ENCODE results near the gene ALDH7A1. TPM values are rescaled to one million over a fixed set of nuclear protein-coding genes. Genes with fewer than 3 reads are reported as not detected.
A peak's percentile ranks its signal among the peaks of the same experiment; 100 is the strongest.
"Not testable (repeated sequence)": the region's sequence is repeated elsewhere in the genome, so short reads cannot be mapped to it uniquely, and the experiment has no call there.

Gene ALDH7A1
- total RNA-seq, 1 experiment from 2014 or later: 31.5 TPM

- no peak for DNase-seq (ENCODE audit: low spot score)
Measured at GRCh38 chr5:126535856-126536545, 59.0 kb downstream of the ALDH7A1 start.

- DNase-seq (ENCODE audit: low spot score): no peak
Measured at GRCh38 chr5:126534553-126534952, 60.5 kb downstream of the ALDH7A1 start.

- no peak for DNase-seq (ENCODE audit: low spot score)
Measured at GRCh38 chr5:126531543-126532120, 63.4 kb downstream of the ALDH7A1 start.

DNA sequence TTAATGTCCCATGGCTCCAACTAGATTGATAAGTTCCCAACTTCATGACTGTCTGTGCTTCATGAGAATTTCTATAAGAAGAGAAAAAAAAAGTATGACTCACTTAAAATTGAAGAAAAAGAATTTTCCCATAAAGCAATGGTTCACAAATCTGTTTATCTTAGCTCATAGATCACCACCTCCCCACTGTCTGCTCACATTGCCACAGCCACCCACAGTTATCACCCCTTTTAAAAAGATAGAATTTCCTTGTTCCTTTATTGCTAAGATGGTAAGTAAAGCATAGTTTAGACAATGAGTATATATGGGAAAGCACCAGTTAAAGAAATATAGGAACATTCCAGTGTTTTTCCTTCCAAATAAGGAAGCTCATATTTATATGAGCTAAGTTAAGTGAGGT lies 67.1 kb downstream of the ALDH7A1 start:
- no peak for DNase-seq (ENCODE audit: low spot score)

- DNase-seq (ENCODE audit: low spot score): no peak
Measured at GRCh38 chr5:126527158-126527557, 67.9 kb downstream of the ALDH7A1 start.

GRCh38 chr5:126526493-126526892 lies 68.5 kb downstream of the ALDH7A1 start:
- no peak for DNase-seq (ENCODE audit: low spot score)

DNA sequence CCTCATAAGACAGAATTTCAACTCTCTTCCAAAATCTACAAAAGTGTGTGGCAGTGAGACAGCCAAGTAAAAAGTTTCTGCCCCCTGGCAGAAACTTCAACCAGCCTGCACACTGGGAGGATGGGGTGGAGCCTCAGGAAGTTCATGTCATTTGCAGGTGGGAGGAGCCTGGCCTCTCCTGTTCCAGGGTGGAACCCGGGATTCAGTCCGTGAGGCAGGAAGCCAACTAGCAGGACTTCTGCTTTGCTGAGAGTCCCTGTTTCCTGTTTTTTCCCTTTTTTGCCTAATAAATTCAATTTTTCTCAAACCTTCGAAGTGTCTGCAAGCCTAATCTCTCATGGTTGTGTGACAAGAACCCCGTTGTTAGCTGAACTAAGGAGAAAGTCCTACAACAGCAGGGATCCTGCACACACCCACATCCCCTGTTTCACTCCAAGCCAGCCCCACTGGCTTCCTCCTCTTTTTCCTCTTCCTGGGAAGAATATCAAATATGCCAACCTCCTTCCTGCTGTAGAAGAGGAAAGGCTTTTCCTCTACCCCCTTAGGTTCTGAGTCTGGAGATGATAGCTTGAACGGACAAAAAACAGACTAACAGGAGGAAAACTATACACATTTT lies 69.3 kb downstream of the ALDH7A1 start:
- peak; percentile 51 for DNase-seq (ENCODE audit: low spot score)

DNA sequence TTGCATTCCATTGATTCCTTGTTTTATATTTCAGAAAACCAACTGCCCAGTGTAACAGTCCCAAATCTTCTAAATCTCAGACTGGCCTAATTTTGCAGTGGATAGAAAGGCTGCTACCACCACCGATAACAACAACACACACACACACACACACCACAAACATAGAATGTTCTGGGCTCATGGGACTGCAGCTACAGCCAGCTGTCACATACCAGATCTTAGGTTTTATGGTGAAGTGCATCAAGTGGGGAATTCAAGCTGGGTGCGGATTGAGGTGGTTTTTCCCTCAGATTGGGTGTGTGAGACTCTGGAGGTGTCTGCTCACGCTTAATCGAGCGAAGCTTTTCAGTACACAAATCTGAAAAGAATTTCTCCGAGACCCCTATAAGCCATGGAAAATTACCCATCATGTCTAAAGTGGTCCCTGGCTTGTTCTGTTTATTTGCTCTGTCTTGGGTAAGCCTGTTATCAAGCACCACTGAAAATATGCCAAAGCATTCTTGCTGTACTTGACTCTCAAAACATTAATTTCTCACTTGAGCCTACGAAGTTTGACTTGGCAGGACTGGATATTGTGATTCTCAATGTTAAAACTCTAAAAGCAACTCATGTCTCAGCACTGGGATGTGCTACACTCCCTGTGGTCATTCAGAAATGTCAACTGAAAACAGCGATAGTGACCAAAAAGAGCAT lies 71.1 kb downstream of the ALDH7A1 start:
- no peak for DNase-seq (ENCODE audit: low spot score)

DNA sequence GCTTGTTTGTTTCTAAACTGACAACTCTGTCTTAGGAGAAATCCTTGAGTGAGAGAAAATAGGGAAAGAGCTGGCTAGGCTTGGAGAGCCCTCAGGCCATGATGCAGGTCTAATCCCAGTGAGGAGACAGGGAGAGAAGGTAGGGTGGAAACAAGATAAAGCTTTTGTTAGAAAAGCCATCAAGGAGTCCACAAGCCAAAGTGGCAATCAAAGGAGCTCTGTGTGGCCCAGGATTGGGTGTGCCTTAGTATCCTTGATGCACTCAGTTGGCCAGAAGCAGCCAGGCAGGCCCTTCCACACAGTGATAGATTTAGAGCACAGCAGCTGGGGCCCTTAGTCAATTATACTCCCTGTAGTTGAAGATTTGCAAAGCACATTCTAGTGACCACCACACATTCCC lies 73.9 kb downstream of the ALDH7A1 start:
- DNase-seq (ENCODE audit: low spot score): no peak

- no peak for DNase-seq (ENCODE audit: low spot score)
Measured at GRCh38 chr5:126520593-126520953, 74.4 kb downstream of the ALDH7A1 start.

GRCh38 chr5:126519637-126520592 lies 75.1 kb downstream of the ALDH7A1 start:
- no peak for DNase-seq (ENCODE audit: low spot score)

- DNase-seq (ENCODE audit: low spot score): not testable (repeated sequence)
Measured at GRCh38 chr5:126519223-126519622, 75.8 kb downstream of the ALDH7A1 start.

DNA sequence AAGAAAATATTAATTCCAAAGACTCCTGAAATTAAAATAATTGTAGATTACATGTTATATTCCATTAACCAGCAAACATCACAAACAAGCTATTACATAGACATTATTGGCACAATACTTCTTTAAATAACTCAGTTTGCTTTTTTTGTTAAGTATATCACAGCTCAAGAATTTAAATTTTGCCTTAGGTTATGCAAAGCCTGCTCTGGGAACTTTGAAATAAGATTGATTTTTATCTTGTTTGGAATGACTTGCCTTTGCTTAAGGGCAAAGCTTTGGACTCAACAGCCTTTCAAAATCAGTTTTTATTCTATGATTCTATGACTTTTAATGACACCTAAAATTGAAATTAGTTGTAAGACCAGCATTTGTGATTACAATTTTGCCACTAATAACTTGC lies 78.2 kb downstream of the ALDH7A1 start:
- DNase-seq (ENCODE audit: low spot score): no peak

GRCh38 chr5:126516133-126516532 lies 78.9 kb downstream of the ALDH7A1 start:
- peak; percentile 29 for DNase-seq (ENCODE audit: low spot score)

GRCh38 chr5:126515337-126515736 lies 79.7 kb downstream of the ALDH7A1 start:
- no peak for DNase-seq (ENCODE audit: low spot score)

- DNase-seq (ENCODE audit: low spot score): no peak
Measured at GRCh38 chr5:126514558-126515141, 80.4 kb downstream of the ALDH7A1 start.

GRCh38 chr5:126514131-126514557 lies 80.9 kb downstream of the ALDH7A1 start:
- no peak for DNase-seq (ENCODE audit: low spot score)

DNA sequence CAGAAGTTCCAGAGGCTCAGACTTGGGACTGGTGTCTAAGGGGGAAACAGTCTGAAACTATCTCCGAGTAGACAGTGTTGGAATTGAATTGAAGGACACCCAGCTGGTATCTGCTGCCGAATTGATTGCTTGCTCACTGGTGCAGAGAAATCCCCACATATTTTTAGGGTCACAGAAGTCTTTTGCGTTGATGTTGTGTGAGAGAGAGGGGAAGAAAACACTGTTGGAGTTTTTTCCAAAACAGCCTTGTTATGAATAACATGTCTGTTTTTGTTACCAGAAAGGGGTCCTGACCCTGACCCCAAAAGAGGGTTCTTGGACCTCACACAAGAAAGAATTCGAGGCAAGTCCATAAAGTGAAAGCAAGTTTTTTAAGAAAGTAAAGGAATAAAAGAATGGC lies 81.3 kb downstream of the ALDH7A1 start:
- DNase-seq (ENCODE audit: low spot score): no peak

DNA sequence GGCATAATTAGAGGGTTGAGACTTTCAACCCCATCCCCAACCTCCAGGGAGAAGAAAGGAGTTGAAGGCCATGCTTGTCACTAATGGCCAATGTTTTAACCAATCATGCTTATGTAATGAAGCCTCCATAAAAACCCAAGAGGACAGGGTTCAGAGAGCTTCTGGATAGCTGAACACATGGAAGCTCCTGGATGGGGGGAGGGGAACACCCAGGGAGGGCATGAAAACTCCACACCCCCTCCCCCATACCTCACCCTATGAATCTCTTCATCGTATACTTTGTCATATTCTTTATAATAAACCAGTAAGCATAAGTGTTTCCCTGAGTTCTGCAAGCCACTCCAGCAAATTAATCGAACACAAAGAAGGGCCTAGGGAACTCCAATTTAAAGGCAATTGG lies 81.7 kb downstream of the ALDH7A1 start:
- no peak for DNase-seq (ENCODE audit: low spot score)

DNA sequence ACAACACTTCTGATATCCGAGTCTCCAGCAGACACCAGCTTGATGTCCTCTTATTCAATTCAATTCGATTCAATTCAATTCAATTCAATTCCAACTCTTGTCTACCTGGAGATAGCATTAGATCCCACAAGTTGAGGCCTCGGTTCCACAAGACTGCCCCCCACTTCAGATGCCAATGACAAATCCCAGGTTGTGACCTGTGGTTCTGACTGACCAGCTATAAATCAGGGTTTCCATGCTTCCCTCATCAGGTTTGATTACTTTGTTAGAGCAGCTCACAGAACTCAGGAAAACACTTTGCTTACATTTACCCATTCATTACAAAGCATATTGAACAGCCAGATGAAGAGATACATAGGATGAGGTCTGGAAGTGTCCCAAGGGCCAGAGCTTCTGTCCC lies 82.6 kb downstream of the ALDH7A1 start:
- no peak for DNase-seq (ENCODE audit: low spot score)

GRCh38 chr5:126511961-126512360 lies 83.1 kb downstream of the ALDH7A1 start:
- no peak for DNase-seq (ENCODE audit: low spot score)
